HG03439 (cell line): ENCODE measurements around the gene TIA1.

Source experiments
- ATAC-seq: cut with Tn5 transposase; IDR thresholded peaks from one replicate; pipeline ENCODE4 v1.9.1; 2021; ENCODE audit warnings: mild to moderate bottlenecking, moderate library complexity; ENCODE audit not compliant: unreplicated experiment

Gene TIA1

GRCh38 chr2:70161069-70161534, 87.3 kb downstream of the TIA1 start:
- peak; percentile 77 for ATAC-seq

DNA sequence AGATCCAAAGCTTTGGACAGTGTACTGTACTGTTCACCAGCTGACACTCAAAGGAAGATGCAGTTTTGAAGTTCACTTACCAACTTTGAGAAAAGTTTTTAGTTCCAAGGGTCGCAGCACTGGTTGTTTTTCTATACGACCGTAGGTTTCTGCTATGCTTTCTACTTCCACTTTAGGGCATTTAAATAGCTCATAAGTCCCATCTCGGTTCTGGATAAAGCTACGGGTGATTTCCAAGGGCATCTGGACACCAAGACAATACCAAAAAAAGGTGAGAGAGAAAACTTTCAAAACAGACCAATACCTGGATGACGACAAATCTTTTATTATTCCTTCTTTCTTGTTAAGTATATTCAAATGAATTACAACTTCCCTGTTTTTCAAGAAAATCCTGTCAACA, 87.9 kb downstream of the TIA1 start:
- no peak for ATAC-seq
